Mesothelial cell of epicardium (in vitro differentiated cells): ENCODE data around the gene LINC01488. TPM values are rescaled to one million over a fixed set of nuclear protein-coding genes. Genes with fewer than 3 reads are reported as not detected.

Source experiments
- DNase-seq, 2 experiments: peaks; one replicate each; pipeline ENCODE4 v3.0.0; 2021; ENCODE audit warnings: low spot score in 2 of 2; ENCODE audit not compliant: unreplicated experiment in 2 of 2
- H3K27ac Mint-ChIP-seq: 2 replicates; pipeline ENCODE4 v1.8.0; 2021; ENCODE audit warnings: mixed read lengths
- H3K27me3 Mint-ChIP-seq: 2 replicates; pipeline ENCODE4 v1.8.0; 2021; ENCODE audit warnings: low read depth, mixed read lengths
- H3K36me3 Mint-ChIP-seq: 2 replicates; pipeline ENCODE4 v1.8.0; 2021; ENCODE audit warnings: mixed read lengths
- H3K4me1 Mint-ChIP-seq: 2 replicates; pipeline ENCODE4 v1.8.0; 2021; ENCODE audit warnings: mixed read lengths
- H3K4me3 Mint-ChIP-seq: 2 replicates; pipeline ENCODE4 v1.8.0; 2021; ENCODE audit warnings: mild to moderate bottlenecking, moderate library complexity, mixed read lengths
- H3K9me3 Mint-ChIP-seq: 2 replicates; pipeline ENCODE4 v1.8.0; 2021; ENCODE audit warnings: mixed read lengths
- CTCF ChIP-seq: fragments of 200-600 bp; sonication (generic); IDR thresholded peaks from one replicate; pipeline ENCODE4 v1.5.0; 2021; ENCODE audit warnings: antibody characterized with exemption; ENCODE audit not compliant: unreplicated experiment
- total RNA-seq: library from RNA; stranded (reverse); gene quantifications from 3 replicates; pipeline ENCODE4 v1.2.1, GENCODE V29; 2021

Gene LINC01488
- total RNA-seq, 1 donor from 2014 or later = not detected

GRCh38 chr11:69467646-69468045 lies 13.8 kb upstream of the LINC01488 start:
- H3K27me3 Mint-ChIP-seq = peaks cover under 1% of the 10 kb centered on the region
- DNase-seq = no peak
- no peaks in the 10 kb centered on the region for H3K36me3 Mint-ChIP-seq
- H3K4me3 Mint-ChIP-seq = no peak overlapping the region
- TF ChIP-seq CTCF = no peak
- H3K4me1 Mint-ChIP-seq = peaks cover 31% of the 10 kb centered on the region
- H3K27ac Mint-ChIP-seq = no peak overlapping the region
- no peaks in the 10 kb centered on the region for H3K9me3 Mint-ChIP-seq

GRCh38 chr11:69468221-69468620 lies 13.2 kb upstream of the LINC01488 start:
- no peaks in the 10 kb centered on the region for H3K36me3 Mint-ChIP-seq
- peaks cover under 1% of the 10 kb centered on the region for H3K9me3 Mint-ChIP-seq
- DNase-seq = no peak
- peaks cover 29% of the 10 kb centered on the region for H3K4me1 Mint-ChIP-seq
- no peak for TF ChIP-seq CTCF
- H3K4me3 Mint-ChIP-seq = no peak overlapping the region
- no peaks in the 10 kb centered on the region for H3K27me3 Mint-ChIP-seq
- no peak overlapping the region for H3K27ac Mint-ChIP-seq

GRCh38 chr11:69468911-69469885 lies 12.3 kb upstream of the LINC01488 start:
- peaks cover 25% of the 10 kb centered on the region for H3K4me1 Mint-ChIP-seq
- TF ChIP-seq CTCF = no peak
- H3K36me3 Mint-ChIP-seq = no peaks in the 10 kb centered on the region
- no peaks in the 10 kb centered on the region for H3K27me3 Mint-ChIP-seq
- H3K9me3 Mint-ChIP-seq = peaks cover 3% of the 10 kb centered on the region
- no peak overlapping the region for H3K27ac Mint-ChIP-seq
- H3K4me3 Mint-ChIP-seq = no peak overlapping the region
- no peak for DNase-seq

- Mint-ChIP-seq H3K27ac (no peak overlapping the region), H3K4me3 (no peak overlapping the region), H3K4me1 (peaks cover 25% of the 10 kb centered on the region), H3K36me3 (no peaks in the 10 kb centered on the region), H3K9me3 (peaks cover 3% of the 10 kb centered on the region), H3K27me3 (no peaks in the 10 kb centered on the region)
- TF ChIP-seq CTCF = no peak
- no peak for DNase-seq
Observed at GRCh38 chr11:69470301-69470700, 11.2 kb upstream of the LINC01488 start.

- Mint-ChIP-seq H3K27me3 (no peaks in the 10 kb centered on the region), H3K27ac (peak overlapping the region; percentile 40), H3K9me3 (peaks cover 3% of the 10 kb centered on the region), H3K36me3 (no peaks in the 10 kb centered on the region), H3K4me1 (peaks cover 25% of the 10 kb centered on the region), H3K4me3 (peak overlapping the region; percentile 16)
- DNase-seq = peak in 1 of 2 experiments; percentile 52
- TF ChIP-seq CTCF = no peak
Observed at GRCh38 chr11:69470793-69471728, 10.4 kb upstream of the LINC01488 start.
